ENCODE results near the gene PRM2.

The PRM2 gene

DNA sequence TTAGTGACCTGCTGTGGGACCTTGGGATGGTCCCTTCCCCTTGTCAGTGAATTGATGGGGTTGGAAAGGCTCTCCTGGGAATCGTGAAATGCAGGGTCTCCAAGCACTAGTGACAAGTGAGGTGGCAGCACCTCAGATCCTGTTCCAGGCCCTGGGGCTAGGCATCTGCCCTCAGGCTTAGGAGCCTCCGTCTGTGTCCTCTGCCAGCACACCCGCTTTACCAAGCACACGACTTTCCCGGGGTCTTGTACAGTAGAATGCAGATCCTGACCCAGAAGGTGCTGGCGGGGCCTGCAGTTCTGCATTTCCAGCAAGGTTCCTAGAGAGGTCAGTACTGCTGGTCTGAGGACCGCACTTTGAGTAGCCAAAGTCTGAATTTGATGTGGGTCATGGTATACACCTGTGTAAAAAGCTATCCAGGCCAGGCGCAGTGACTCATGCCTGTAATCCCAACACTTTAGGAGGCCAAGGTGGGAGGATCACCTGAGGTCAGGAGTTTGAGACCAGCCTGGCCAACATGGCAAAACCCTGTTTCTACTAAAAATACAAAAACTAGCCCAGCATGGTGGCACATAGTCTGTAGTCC lies 38.1 kb upstream of the PRM2 start:
- Histone ChIP-seq H3K27ac (ENCODE audit: low read length) (peak overlapping the region; percentile 88), H3K36me3 (ENCODE audit: insufficient read depth, low read depth, low read length) (no peaks in the 10 kb centered on the region), H3K9me3 (ENCODE audit: insufficient read depth, low read depth, low read length) (no peaks in the 10 kb centered on the region), H3K9ac (ENCODE audit: low read depth, low read length) (peak overlapping the region; percentile 13; the same call in 1 of the 2 replicates), H3K4me3 (ENCODE audit: low read length) (no peak overlapping the region), H3K27me3 (ENCODE audit: insufficient read depth, low read length) (no peaks in the 10 kb centered on the region), H3K4me1 (ENCODE audit: insufficient read depth, low read length) (peaks cover 40% of the 10 kb centered on the region)

DNA sequence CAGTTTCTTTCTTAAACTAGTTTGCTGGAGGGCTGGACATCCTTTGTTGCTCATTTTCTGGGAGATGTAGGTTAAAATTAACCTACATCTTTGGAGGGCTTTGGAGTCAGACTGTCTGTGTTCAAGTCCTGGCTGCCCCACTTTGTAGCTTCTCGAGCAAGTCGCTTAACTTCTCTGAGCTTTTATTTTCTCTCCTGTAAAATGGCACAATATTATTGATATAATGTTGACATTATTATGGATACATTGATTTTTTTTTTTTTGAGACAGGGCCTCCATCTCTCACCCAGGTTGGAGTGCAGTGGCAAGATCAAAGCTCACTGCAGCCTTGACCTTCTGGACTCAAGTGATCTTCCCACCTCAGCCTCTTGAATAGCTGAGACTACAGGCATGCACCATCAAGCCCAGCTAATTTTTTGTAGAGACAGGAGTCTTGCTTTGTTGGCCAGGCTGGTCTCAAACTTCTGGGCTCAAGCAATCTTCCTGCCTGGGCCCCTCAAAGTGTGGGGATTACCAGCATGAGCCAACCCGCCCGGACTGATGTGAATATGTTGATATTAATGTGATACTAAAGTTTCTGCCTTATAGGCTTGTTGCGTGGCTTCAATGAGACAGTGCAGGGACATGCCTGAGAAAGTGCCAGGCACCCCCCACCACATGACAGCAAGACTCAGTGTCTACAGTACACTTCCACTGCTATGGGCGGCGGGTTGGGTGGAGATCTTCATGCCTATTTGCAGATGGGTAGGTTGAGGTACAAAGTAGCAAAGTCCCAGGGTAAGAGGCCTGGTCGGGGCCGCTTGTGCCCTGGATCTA lies 37.4 kb upstream of the PRM2 start:
- H3K4me1 ChIP-seq (ENCODE audit: insufficient read depth, low read length) = peaks cover 40% of the 10 kb centered on the region
- peak overlapping the region; percentile 73 for H3K27ac ChIP-seq (ENCODE audit: low read length)
- no peaks in the 10 kb centered on the region for H3K36me3 ChIP-seq (ENCODE audit: insufficient read depth, low read depth, low read length)
- H3K9me3 ChIP-seq (ENCODE audit: insufficient read depth, low read depth, low read length) = no peaks in the 10 kb centered on the region
- H3K4me3 ChIP-seq (ENCODE audit: low read length) = peak overlapping the region; percentile 43; the same call in 1 of the 2 replicates
- H3K9ac ChIP-seq (ENCODE audit: low read depth, low read length) = peak overlapping the region; percentile 65; the same call in 1 of the 2 replicates
- H3K27me3 ChIP-seq (ENCODE audit: insufficient read depth, low read length) = no peaks in the 10 kb centered on the region

DNA sequence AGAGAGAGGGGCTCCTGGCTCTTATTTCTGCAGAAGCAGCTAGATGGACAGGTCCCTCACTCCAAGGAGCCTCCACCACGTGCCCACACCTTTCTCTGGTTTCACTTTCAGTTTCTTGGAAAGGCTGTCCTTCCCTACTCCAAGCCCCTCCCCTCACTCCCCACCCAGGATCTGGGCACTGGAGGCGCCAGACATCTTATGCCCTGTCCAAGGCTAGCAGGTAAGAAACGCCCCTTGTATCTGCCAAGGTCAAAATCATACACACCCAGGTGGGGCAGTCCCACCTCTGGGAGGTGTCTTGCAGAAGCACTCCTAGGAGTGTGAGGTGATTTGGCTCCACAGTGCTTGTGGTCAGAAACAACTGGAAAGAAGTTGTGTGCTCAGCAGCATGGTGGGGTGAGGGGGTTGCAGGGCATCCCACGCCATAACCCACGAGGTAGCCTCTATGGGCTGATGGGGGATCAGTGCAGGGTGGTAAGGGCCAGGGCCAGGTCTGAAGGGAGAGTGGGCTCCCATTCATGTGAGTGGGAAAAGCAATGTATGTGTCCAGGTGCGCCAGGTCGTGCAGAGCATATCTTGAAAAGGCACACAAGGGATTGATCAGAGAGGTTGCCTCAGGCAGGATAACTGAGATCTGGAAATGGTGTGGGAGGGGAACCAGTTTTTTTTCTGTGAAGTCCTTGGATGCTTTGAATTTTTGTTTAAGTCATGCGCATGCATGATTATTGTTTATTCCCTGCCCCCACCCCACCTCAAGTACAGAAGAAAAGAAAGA lies 36.6 kb upstream of the PRM2 start:
- Histone ChIP-seq H3K4me3 (ENCODE audit: low read length) (peak overlapping the region; percentile 43; the same call in 1 of the 2 replicates), H3K4me1 (ENCODE audit: insufficient read depth, low read length) (peaks cover 40% of the 10 kb centered on the region), H3K36me3 (ENCODE audit: insufficient read depth, low read depth, low read length) (no peaks in the 10 kb centered on the region), H3K27ac (ENCODE audit: low read length) (peak overlapping the region; percentile 73), H3K27me3 (ENCODE audit: insufficient read depth, low read length) (no peaks in the 10 kb centered on the region), H3K9me3 (ENCODE audit: insufficient read depth, low read depth, low read length) (no peaks in the 10 kb centered on the region), H3K9ac (ENCODE audit: low read depth, low read length) (peak overlapping the region; percentile 65; the same call in 1 of the 2 replicates)

DNA sequence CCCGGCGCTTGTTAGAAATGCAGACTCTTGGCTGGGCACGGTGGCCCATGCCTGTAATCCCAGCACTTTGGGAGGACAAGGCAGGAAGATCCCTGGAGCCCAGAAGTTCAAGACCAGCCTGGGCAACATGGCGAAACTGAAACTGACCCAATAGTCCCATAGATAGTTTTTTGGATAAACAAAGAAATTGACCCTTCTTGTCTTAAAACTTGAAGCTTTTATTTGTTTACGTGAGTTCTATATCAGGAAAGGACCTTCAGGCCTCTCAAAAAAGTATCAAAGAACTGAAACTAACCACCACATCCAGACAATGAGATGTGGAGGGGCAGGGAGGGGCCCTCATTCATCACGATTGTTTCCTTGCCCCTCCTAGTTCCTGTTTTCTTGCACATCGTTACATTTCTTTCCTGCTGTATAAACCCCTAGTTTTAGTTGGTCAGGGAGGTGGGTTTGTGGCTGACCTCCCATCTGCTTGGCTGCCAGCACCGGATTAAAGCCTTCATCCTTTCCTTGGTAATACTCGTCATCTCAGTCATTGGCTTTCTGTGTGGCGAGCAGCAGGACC lies 34.8 kb upstream of the PRM2 start:
- Histone ChIP-seq H3K9ac (ENCODE audit: low read depth, low read length) (no peak overlapping the region), H3K36me3 (ENCODE audit: insufficient read depth, low read depth, low read length) (no peaks in the 10 kb centered on the region), H3K4me1 (ENCODE audit: insufficient read depth, low read length) (peaks cover 32% of the 10 kb centered on the region), H3K4me3 (ENCODE audit: low read length) (no peak overlapping the region), H3K9me3 (ENCODE audit: insufficient read depth, low read depth, low read length) (no peaks in the 10 kb centered on the region), H3K27me3 (ENCODE audit: insufficient read depth, low read length) (no peaks in the 10 kb centered on the region), H3K27ac (ENCODE audit: low read length) (no peak overlapping the region)

- H3K4me3 ChIP-seq (ENCODE audit: low read length) = no peak overlapping the region
- peaks cover 30% of the 10 kb centered on the region for H3K4me1 ChIP-seq (ENCODE audit: insufficient read depth, low read length)
- no peaks in the 10 kb centered on the region for H3K36me3 ChIP-seq (ENCODE audit: insufficient read depth, low read depth, low read length)
- H3K27me3 ChIP-seq (ENCODE audit: insufficient read depth, low read length) = no peaks in the 10 kb centered on the region
- no peak overlapping the region for H3K27ac ChIP-seq (ENCODE audit: low read length)
- H3K9me3 ChIP-seq (ENCODE audit: insufficient read depth, low read depth, low read length) = no peaks in the 10 kb centered on the region
- no peak overlapping the region for H3K9ac ChIP-seq (ENCODE audit: low read depth, low read length)
Observed at GRCh38 chr16:11310634-11310977, 34.3 kb upstream of the PRM2 start.

DNA sequence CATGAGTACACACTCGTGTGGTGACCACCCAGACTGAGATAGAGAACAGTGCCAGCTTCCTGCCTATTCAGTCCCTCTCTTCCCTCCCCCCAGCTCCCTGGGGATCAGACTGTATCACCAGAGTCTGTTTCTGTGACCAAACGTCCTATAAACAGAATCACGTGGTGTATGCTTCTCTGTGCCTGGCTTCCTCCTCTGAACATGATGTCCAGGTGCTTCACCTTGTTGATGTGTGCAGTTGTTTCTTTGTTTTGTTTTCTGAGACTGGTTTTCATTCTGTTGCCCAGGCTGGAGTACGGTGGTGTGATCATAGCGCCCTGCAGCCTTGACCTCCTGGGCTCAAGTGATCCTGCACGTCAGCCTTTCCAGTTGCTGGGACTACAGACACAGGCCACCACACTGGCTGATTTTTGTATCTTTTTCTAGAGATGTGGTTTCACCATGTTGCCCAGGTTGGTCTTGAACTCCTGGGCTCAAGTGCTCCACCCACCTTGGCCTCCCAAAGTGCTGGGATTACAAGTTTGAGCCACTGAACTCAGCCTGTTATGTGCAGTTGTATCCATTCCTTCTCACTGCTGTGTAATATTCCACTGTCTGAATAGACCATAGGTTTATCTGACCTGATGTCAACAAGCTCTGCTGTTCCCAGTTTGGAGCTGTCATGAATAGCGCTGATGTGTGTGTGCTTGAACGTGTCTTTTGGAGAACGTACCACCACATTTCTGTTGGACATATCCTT lies 33.8 kb upstream of the PRM2 start:
- H3K4me1 ChIP-seq (ENCODE audit: insufficient read depth, low read length) = peaks cover 28% of the 10 kb centered on the region
- no peak overlapping the region for H3K4me3 ChIP-seq (ENCODE audit: low read length)
- no peak overlapping the region for H3K9ac ChIP-seq (ENCODE audit: low read depth, low read length)
- no peaks in the 10 kb centered on the region for H3K27me3 ChIP-seq (ENCODE audit: insufficient read depth, low read length)
- no peaks in the 10 kb centered on the region for H3K9me3 ChIP-seq (ENCODE audit: insufficient read depth, low read depth, low read length)
- no peak overlapping the region for H3K27ac ChIP-seq (ENCODE audit: low read length)
- no peaks in the 10 kb centered on the region for H3K36me3 ChIP-seq (ENCODE audit: insufficient read depth, low read depth, low read length)

DNA sequence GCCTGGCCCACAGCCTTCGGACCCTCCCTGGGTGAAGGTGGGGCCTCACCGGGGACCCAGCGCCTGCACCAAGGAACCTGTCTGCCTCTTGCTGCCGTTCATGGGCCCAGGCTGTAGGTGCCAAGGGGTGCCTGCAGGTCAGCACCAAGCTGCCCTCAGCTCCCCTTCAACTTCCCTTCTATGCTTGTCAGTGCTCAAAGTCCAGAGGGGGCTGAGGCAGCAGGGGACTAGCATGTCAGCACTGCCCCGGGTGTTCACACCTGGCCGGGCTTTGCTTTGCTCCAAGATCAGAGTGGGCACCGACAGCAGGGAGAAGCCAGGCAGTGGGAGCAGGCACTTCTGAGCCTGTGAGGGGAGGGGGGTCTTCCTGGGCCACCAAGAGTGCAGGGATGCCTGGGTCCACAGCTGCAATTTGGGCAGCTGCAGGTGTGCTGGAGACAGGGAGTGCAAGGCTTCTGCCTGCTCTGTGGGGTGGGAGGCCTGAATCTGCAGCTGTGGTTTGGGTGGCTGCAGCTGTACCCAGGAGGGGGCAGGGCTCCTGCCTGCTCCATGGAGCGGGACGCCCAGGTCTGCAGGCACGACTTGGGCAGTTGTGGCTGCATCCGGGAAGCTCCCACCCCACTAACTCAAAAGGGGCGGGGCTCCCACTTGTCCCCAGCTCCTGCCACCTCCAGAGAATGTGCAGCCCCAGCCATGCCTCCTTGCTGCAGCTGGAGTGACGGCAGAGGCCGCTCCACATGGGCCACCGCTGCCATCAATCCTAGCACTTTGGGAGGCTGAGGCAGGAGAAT lies 32.4 kb upstream of the PRM2 start:
- no peaks in the 10 kb centered on the region for H3K9me3 ChIP-seq (ENCODE audit: insufficient read depth, low read depth, low read length)
- H3K36me3 ChIP-seq (ENCODE audit: insufficient read depth, low read depth, low read length) = no peaks in the 10 kb centered on the region
- no peak overlapping the region for H3K4me3 ChIP-seq (ENCODE audit: low read length)
- peaks cover 17% of the 10 kb centered on the region for H3K4me1 ChIP-seq (ENCODE audit: insufficient read depth, low read length)
- no peak overlapping the region for H3K27ac ChIP-seq (ENCODE audit: low read length)
- no peaks in the 10 kb centered on the region for H3K27me3 ChIP-seq (ENCODE audit: insufficient read depth, low read length)
- H3K9ac ChIP-seq (ENCODE audit: low read depth, low read length) = no peak overlapping the region

DNA sequence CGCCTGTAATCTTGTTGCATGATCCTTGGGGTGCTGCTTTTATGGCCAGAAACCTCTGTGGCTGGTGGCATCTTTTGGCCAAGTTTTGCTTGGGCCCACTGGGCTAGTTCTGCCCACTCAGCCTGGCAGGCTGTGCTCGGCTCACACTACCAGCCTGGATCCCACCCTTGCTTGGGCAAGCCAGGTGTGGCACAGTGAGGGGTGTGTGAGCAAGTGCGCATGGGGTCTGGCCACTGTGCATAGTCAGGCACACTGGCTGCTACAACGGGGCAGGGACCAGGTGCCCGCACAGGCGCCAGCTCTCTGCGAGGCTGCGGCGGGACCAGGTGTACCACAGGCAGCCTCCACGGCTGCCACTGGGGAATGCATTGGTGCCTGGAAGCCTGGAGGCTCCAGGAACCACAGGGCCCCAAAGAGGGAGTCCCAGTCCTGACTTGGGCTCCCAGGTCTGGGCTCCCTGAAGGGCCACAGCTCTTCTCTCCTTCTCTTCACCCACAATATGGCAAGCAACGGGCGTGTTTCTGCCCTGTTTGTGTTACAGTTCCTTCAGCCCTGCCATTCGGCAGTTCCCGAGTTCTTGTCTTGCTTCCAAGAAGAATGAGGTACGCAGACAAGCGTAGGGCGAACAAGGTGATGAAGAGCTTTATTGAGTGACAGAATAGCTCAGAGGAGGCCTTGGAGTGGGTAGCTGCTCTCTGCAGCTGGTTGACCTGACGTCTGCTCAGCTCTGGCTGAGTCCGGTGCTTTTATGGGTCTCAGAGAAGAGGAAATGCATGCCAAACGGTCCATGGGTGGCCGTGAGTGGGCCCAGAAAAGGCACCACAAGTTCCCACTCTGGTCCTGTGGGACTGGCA lies 31.6 kb upstream of the PRM2 start:
- H3K9me3 ChIP-seq (ENCODE audit: insufficient read depth, low read depth, low read length) = no peaks in the 10 kb centered on the region
- no peak overlapping the region for H3K4me3 ChIP-seq (ENCODE audit: low read length)
- H3K36me3 ChIP-seq (ENCODE audit: insufficient read depth, low read depth, low read length) = no peaks in the 10 kb centered on the region
- peaks cover 9% of the 10 kb centered on the region for H3K4me1 ChIP-seq (ENCODE audit: insufficient read depth, low read length)
- H3K9ac ChIP-seq (ENCODE audit: low read depth, low read length) = no peak overlapping the region
- H3K27me3 ChIP-seq (ENCODE audit: insufficient read depth, low read length) = no peaks in the 10 kb centered on the region
- H3K27ac ChIP-seq (ENCODE audit: low read length) = no peak overlapping the region

DNA sequence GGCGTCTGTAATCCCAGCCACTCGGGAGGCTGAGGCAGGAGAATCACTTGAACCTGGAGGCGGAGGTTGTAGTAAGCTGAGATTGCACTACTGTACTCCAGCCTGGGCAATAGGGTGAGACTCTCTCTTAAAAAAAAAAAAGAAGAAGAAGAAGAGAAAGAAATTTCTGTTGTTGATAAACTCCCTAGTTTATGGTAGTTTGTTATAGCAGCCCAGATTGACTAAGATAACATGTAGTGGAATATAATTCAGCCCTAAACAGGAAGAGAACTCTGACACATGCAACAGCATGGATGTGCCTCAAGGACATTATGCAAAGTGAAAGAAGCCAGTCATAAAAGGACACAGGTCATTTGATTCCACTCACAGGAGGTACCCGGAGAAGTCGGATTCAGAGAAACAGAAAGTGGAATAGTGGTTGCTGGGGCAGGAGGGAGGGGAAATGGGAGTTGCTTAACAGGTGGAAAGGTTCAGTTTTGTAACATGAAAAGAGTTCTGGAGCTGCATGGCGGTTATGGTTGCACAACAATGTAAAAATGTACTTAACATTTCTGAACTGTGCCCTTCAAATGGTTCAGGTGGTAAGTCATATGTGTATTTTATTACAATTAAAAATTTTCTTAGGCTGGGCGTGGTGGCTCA lies 30.8 kb upstream of the PRM2 start:
- no peaks in the 10 kb centered on the region for H3K36me3 ChIP-seq (ENCODE audit: insufficient read depth, low read depth, low read length)
- no peak overlapping the region for H3K27ac ChIP-seq (ENCODE audit: low read length)
- H3K4me3 ChIP-seq (ENCODE audit: low read length) = no peak overlapping the region
- H3K9me3 ChIP-seq (ENCODE audit: insufficient read depth, low read depth, low read length) = no peaks in the 10 kb centered on the region
- no peak overlapping the region for H3K9ac ChIP-seq (ENCODE audit: low read depth, low read length)
- 0 out of 2 replicates have a peak, but pooled peaks cover 3% of the 10 kb centered on the region for H3K4me1 ChIP-seq (ENCODE audit: insufficient read depth, low read length)
- no peaks in the 10 kb centered on the region for H3K27me3 ChIP-seq (ENCODE audit: insufficient read depth, low read length)

- no peak overlapping the region for H3K27ac ChIP-seq (ENCODE audit: low read length)
- H3K36me3 ChIP-seq (ENCODE audit: insufficient read depth, low read depth, low read length) = no peaks in the 10 kb centered on the region
- H3K27me3 ChIP-seq (ENCODE audit: insufficient read depth, low read length) = no peaks in the 10 kb centered on the region
- H3K4me1 ChIP-seq (ENCODE audit: insufficient read depth, low read length) = 0 out of 2 replicates have a peak, but pooled peaks cover 3% of the 10 kb centered on the region
- H3K9me3 ChIP-seq (ENCODE audit: insufficient read depth, low read depth, low read length) = no peaks in the 10 kb centered on the region
- H3K4me3 ChIP-seq (ENCODE audit: low read length) = no peak overlapping the region
- no peak overlapping the region for H3K9ac ChIP-seq (ENCODE audit: low read depth, low read length)
Observed at GRCh38 chr16:11306381-11306780, 30.1 kb upstream of the PRM2 start.
